GM12878 (cell line): ENCODE results near the gene SELPLG. TPM values are rescaled to one million over a fixed set of nuclear protein-coding genes. Genes with fewer than 3 reads are reported as not detected.

Experiments used
- ATAC-seq: fragments of 200-7000 bp; cut with Tn5 transposase; 3 replicates; pipeline ENCODE4 v1.9.1; 2020; ENCODE audit warnings: mild to moderate bottlenecking, moderate library complexity
- BruUV-seq: library from RNA; stranded (reverse); fragments of 400-500 nt; replicated peaks from 2 replicates; lab custom pipeline; 2021; lab: Mats Ljungman, UMichigan
- CTCF ChIA-PET: fragments of 300-600 bp; sonication (Branson Sonifier 250); formaldehyde crosslinking; extraction: SDS; loops from one replicate; lab custom pipeline; 2021; ENCODE audit warnings: inconsistent platforms; lab: Yijun Ruan, JAX
- POLR2A ChIA-PET: fragments of 350-600 bp; formaldehyde crosslinking; extraction: SDS; loops from one replicate; lab custom pipeline; 2021; ENCODE audit warnings: inconsistent platforms; lab: Charles Lee
- RAD21 ChIA-PET: fragments of 300-600 bp; sonication (Branson Sonifier 250); formaldehyde crosslinking; loops from one replicate; lab custom pipeline; 2023; ENCODE audit warnings: antibody characterized with exemption; ENCODE audit not compliant: unreplicated experiment; lab: Charles Lee
- SMC1A ChIA-PET: fragments of 300-600 bp; sonication (Branson Sonifier 250); formaldehyde crosslinking; loops from one replicate; lab custom pipeline; 2023; ENCODE audit not compliant: unreplicated experiment, uncharacterized antibody; lab: Charles Lee
- DNase-seq: peaks from one replicate; pipeline ENCODE4 v3.0.0-alpha.2; 2011; ENCODE audit warnings: low read depth, low spot score
- FAIRE-seq: peaks from 3 replicates; lab custom pipeline; 2011; peaks lifted over from hg19 to GRCh38; lab: Jason Lieb, UNC
- H2AFZ ChIP-seq: 2 replicates; pipeline ENCODE4 v1.6.0; 2011; ENCODE audit warnings: low read depth, low read length, control low read depth; ENCODE audit not compliant: control insufficient read depth
- H3K27ac ChIP-seq: 2 replicates; pipeline ENCODE4 v1.5.1; 2011; ENCODE audit warnings: control low read depth; ENCODE audit not compliant: control insufficient read depth, insufficient read depth
- H3K27me3 ChIP-seq, 2 experiments: replicated peaks in 1 of 2; 2 replicates each; pipeline versions ENCODE4 v1.6.0 to v1.6.1; 2011; ENCODE audit warnings: low read length in 1 of 2; ENCODE audit not compliant: control insufficient read depth in 2 of 2, insufficient read depth in 2 of 2
- H3K36me3 ChIP-seq, 2 experiments: 2 replicates each; pipeline ENCODE4 v1.5.1; 2011; ENCODE audit warnings: low read length in 1 of 2; ENCODE audit not compliant: control insufficient read depth in 2 of 2, insufficient read depth in 2 of 2
- H3K4me1 ChIP-seq: 2 replicates; pipeline ENCODE4 v1.6.1; 2011; ENCODE audit warnings: mild to moderate bottlenecking, low read length, moderate library complexity, mixed read lengths; ENCODE audit not compliant: control insufficient read depth, insufficient read depth
- H3K4me2 ChIP-seq: 2 replicates; pipeline ENCODE4 v1.6.0; 2011; ENCODE audit warnings: control low read depth; ENCODE audit not compliant: control insufficient read depth, insufficient read depth
- H3K4me3 ChIP-seq: fragments of 200-600 bp; sonication (generic); 2 replicates; pipeline ENCODE4 v1.5.1; 2016
- H3K79me2 ChIP-seq: 2 replicates; pipeline ENCODE4 v1.6.0; 2011; ENCODE audit warnings: low read length; ENCODE audit not compliant: control insufficient read depth, insufficient read depth
- H3K9ac ChIP-seq: 2 replicates; pipeline ENCODE4 v1.8.0; 2011; ENCODE audit warnings: low read length, control low read depth, mixed read lengths; ENCODE audit not compliant: control insufficient read depth, insufficient read depth
- H3K9me3 ChIP-seq: replicated peaks from 3 replicates; pipeline ENCODE4 v1.5.1; 2011; ENCODE audit warnings: mild to moderate bottlenecking, low read length; ENCODE audit not compliant: control insufficient read depth, insufficient read depth
- H4K20me1 ChIP-seq: 2 replicates; pipeline ENCODE4 v1.6.0; 2011; ENCODE audit not compliant: control insufficient read depth, insufficient read depth
- BCL11A ChIP-seq: IDR thresholded peaks from 2 replicates; pipeline ENCODE4 v1.6.1; 2011; ENCODE audit warnings: low read depth, low read length
- CBX3 ChIP-seq: fragments of 200-600 bp; sonication (generic); IDR thresholded peaks from 2 replicates; pipeline ENCODE4 v1.6.1; 2016; ENCODE audit warnings: low read depth, borderline replicate concordance
- CHD2 ChIP-seq: IDR thresholded peaks from 2 replicates; pipeline ENCODE4 v1.6.1; 2011; ENCODE audit warnings: low read depth, low read length, improper control_type of control experiment, borderline replicate concordance
- FOXK2 ChIP-seq: fragments of 450-650 bp; IDR thresholded peaks from 2 replicates; pipeline ENCODE4 v1.6.1; 2017; ENCODE audit warnings: mild to moderate bottlenecking, moderate library complexity
- IRF3 ChIP-seq: fragments of 450-650 bp; IDR thresholded peaks from 2 replicates; pipeline ENCODE4 v1.6.1; 2014; ENCODE audit warnings: mild to moderate bottlenecking
- KAT2A ChIP-seq: conservative IDR thresholded peaks from 2 replicates; pipeline ENCODE4 v1.6.1; 2011; ENCODE audit warnings: low read depth, low read length; ENCODE audit not compliant: control insufficient read depth
- NFIC ChIP-seq: IDR thresholded peaks from 2 replicates; pipeline ENCODE4 v1.6.1; 2012; ENCODE audit warnings: low read depth, mild to moderate bottlenecking, inconsistent platforms, low read length, moderate library complexity
- NFYB ChIP-seq: IDR thresholded peaks from 2 replicates; pipeline ENCODE4 v1.6.1; 2011; ENCODE audit warnings: low read depth, mild to moderate bottlenecking, low read length, improper control_type of control experiment, moderate library complexity; ENCODE audit not compliant: insufficient read depth
- NR2C1 ChIP-seq: fragments of 450-650 bp; IDR thresholded peaks from 2 replicates; pipeline ENCODE4 v1.6.1; 2017; ENCODE audit warnings: antibody characterized with exemption, mild to moderate bottlenecking, moderate library complexity
- SMARCA5 ChIP-seq: fragments of 450-650 bp; IDR thresholded peaks from 2 replicates; pipeline ENCODE4 v1.6.1; 2017; ENCODE audit warnings: mild to moderate bottlenecking
- SRF ChIP-seq, 2 experiments: IDR thresholded peaks; 2 replicates each; pipeline ENCODE4 v1.6.1; 2011; ENCODE audit warnings: low read depth in 2 of 2, low read length in 2 of 2, mild to moderate bottlenecking in 1 of 2, moderate library complexity in 1 of 2
- TARDBP ChIP-seq: IDR thresholded peaks from 2 replicates; pipeline ENCODE4 v1.6.1; 2016; ENCODE audit warnings: borderline replicate concordance
- TCF7 ChIP-seq: IDR thresholded peaks from 2 replicates; pipeline ENCODE4 v1.6.1; 2014; ENCODE audit warnings: antibody characterized with exemption, borderline replicate concordance
- YY1 ChIP-seq: IDR thresholded peaks from 2 replicates; pipeline ENCODE4 v1.6.1; 2011; ENCODE audit warnings: low read depth, mild to moderate bottlenecking, low read length
- ZBED1 ChIP-seq: IDR thresholded peaks from 2 replicates; pipeline ENCODE4 v1.6.1; 2016; ENCODE audit warnings: borderline replicate concordance
- ZNF207 ChIP-seq: fragments of 450-650 bp; IDR thresholded peaks from 2 replicates; pipeline ENCODE4 v1.6.1; 2014; ENCODE audit warnings: antibody characterized with exemption, mild to moderate bottlenecking, borderline replicate concordance
- ZNF24 ChIP-seq: fragments of 450-650 bp; IDR thresholded peaks from 2 replicates; pipeline ENCODE4 v1.6.1; 2017; ENCODE audit warnings: antibody characterized with exemption, mild to moderate bottlenecking
- ZNF274 ChIP-seq: IDR thresholded peaks from one replicate; pipeline ENCODE4 v1.8.0; 2011; ENCODE audit not compliant: insufficient read length, insufficient read depth
- ZZZ3 ChIP-seq: IDR thresholded peaks from 2 replicates; pipeline ENCODE4 v1.6.1; 2011; ENCODE audit warnings: low read depth; ENCODE audit not compliant: control insufficient read depth, insufficient read length
- whole genome bisulfite sequencing: methylation state at CpG from one replicate; pipeline ENCODE4 v1.1.6; 2016; ENCODE audit warnings: low lambda C conversion rate; ENCODE audit not compliant: insufficient replicate concordance, insufficient coverage; ENCODE audit errors: missing lambda C conversion rate; 5-methylcytosine and 5-hydroxymethylcytosine counted together
- in situ Hi-C: fragments of 300-500 bp; cut with MboI; formaldehyde crosslinking; loops from 9 replicates; pipeline ENCODE4 v1.14.3; 2018; ENCODE audit warnings: mixed read lengths
- intact Hi-C: fragments of 100-400 bp; cut with micrococcal nuclease; formaldehyde crosslinking; loops from one replicate; pipeline ENCODE4 v1.14.2; 2022; ENCODE audit not compliant: unreplicated experiment
- polyA plus RNA-seq, 11 experiments: library from polyadenylated mRNA; depleted of rRNA in 4 of 11; unstranded in 6 of 11; stranded (reverse) in 5 of 11; fragments of >200 nt; fragmentation: Nextera tagmentation in 4 of 11; fragmentation: Illumina TruSeq in 1 of 11; extraction: Ambion mirVana in 4 of 11; extraction: Trizol in 1 of 11; gene quantifications; 1 replicate in 1 of 11; 2 replicates in 10 of 11; pipeline versions ENCODE4 v1.2.1 to v1.2.3, GENCODE V29; 2011 to 2016; ENCODE audit warnings: inconsistent platforms in 2 of 11, missing spikeins in 2 of 11, low read depth in 1 of 11
- total RNA-seq, 4 experiments: library from RNA; depleted of rRNA in 3 of 4; stranded (reverse); fragments of >200 nt in 3 of 4; fragmentation: Illumina TruSeq in 1 of 4; extraction: Trizol in 1 of 4; gene quantifications; 2 replicates each; pipeline versions ENCODE4 v1.2.1 to v1.2.3, GENCODE V29; 2013 to 2021
- TF ChIP-seq, protein P1 (sequence below), 3 experiments: IDR thresholded peaks in 2 of 3; conservative IDR thresholded peaks in 1 of 3; 2 replicates each; pipeline ENCODE4 v1.5.1; 2011; ENCODE audit warnings: low read depth in 3 of 3, low read length in 3 of 3, mild to moderate bottlenecking in 3 of 3, control low read depth in 2 of 3, moderate library complexity in 2 of 3, inconsistent platforms in 1 of 3, mixed read lengths in 1 of 3; ENCODE audit not compliant: control insufficient read depth in 2 of 3, insufficient read depth in 1 of 3; ENCODE audit errors: extremely low read depth in 1 of 3

SELPLG gene
- total and polyA plus RNA-seq, 10 of the 15 experiments (the other 5 are each of a cell fraction or from before 2014, with no cell fraction given): 3.2 to 32.3 (median 23.9) TPM

DNA sequence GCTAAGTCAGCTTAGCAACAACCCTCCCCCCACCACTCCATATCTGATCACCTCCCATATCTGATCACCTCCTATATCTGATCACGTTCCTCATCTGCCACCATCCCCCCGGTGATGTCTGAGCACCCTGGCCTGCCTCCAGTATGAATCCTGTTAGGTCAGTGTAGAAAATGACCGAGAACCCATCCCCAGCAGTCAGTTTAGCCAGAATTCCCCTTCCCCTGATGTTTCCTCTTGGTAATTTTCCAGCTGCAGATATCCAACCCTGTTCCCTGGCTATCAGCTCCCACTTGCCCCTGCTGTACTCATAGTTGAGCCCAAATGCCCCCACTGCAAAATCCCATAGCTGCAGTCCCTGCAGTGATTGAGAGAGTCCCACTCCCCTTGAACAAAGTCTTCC, 12.5 kb downstream of the SELPLG start:
- in situ Hi-C loops: no loop called here
- intact Hi-C loops: no loop called here
- WGBS: 98% methylated on average over 3 of the region's 3 CpGs
- no peak overlapping the region for H3K4me3 ChIP-seq
- ATAC-seq: no peak
- ChIA-PET POLR2A (interaction anchor here (0.8 to 8.2 kb wide), 4 partner anchors 11 to 61 kb away, joined by 3 to 211 read pairs (median 4); partner anchors contain the start of genes ISCU and SART3), CTCF (interaction anchor here (0.6 to 17.2 kb wide), 5 partner anchors 15 to 183 kb away, joined by 4 to 866 read pairs (median 74); partner anchors contain the start of genes ISCU, SART3 and SELPLG), SMC1A (interaction anchor here (2.2 to 11.4 kb wide), 5 partner anchors 9 to 183 kb away, joined by 7 to 718 read pairs (median 64); partner anchors contain the start of genes ISCU, SART3 and SELPLG), RAD21 (interaction anchor here (8.8 to 15.9 kb wide), 2 partner anchors 13 to 53 kb away, joined by 224 to 633 read pairs; partner anchors contain the start of genes ISCU, SART3 and SELPLG)
- FAIRE-seq: no peak
- H3K4me2 ChIP-seq: no peak overlapping the region
- no TSS peak for BruUV-seq
- H2AFZ ChIP-seq: no peak overlapping the region
- no peak overlapping the region for H3K9ac ChIP-seq
- TF ChIP-seq SRF (IDR thresholded peaks at IDR 0.05; ENCODE audit: low read depth in 2 of 2, low read length in 2 of 2) (no peak), CHD2 (no peak), CBX3 (no peak), KAT2A (no peak), NR2C1 (no peak), YY1 (no peak), NFYB (no peak), NFIC (no peak), ZBED1 (no peak), ZNF274 (no peak), ZNF24 (no peak), SMARCA5 (no peak), TCF7 (no peak), TARDBP (no peak), IRF3 (no peak), ZZZ3 (no peak), BCL11A (no peak), FOXK2 (no peak), ZNF207 (no peak)
- TF ChIP-seq, protein P1, sequence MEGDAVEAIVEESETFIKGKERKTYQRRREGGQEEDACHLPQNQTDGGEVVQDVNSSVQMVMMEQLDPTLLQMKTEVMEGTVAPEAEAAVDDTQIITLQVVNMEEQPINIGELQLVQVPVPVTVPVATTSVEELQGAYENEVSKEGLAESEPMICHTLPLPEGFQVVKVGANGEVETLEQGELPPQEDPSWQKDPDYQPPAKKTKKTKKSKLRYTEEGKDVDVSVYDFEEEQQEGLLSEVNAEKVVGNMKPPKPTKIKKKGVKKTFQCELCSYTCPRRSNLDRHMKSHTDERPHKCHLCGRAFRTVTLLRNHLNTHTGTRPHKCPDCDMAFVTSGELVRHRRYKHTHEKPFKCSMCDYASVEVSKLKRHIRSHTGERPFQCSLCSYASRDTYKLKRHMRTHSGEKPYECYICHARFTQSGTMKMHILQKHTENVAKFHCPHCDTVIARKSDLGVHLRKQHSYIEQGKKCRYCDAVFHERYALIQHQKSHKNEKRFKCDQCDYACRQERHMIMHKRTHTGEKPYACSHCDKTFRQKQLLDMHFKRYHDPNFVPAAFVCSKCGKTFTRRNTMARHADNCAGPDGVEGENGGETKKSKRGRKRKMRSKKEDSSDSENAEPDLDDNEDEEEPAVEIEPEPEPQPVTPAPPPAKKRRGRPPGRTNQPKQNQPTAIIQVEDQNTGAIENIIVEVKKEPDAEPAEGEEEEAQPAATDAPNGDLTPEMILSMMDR (IDR thresholded peaks at IDR 0.05 in 2 of 3, conservative IDR thresholded peaks at IDR 0.05 in 1 of 3; ENCODE audit: control insufficient read depth in 2 of 3, extremely low read depth in 1 of 3, insufficient read depth in 1 of 3, low read depth in 3 of 3, low read length in 3 of 3): no peak
- no peaks in the 10 kb centered on the region for H3K79me2 ChIP-seq
- H3K27me3 ChIP-seq: no peaks in the 10 kb centered on the region
- no peaks in the 10 kb centered on the region; the same call in 2 of the 3 replicates for H3K9me3 ChIP-seq
- no peak overlapping the region for H3K27ac ChIP-seq
- peaks cover 33% of the 10 kb centered on the region for H3K4me1 ChIP-seq
- H4K20me1 ChIP-seq: no peaks in the 10 kb centered on the region
- H3K36me3 ChIP-seq: peaks cover under 1 to 14% of the 10 kb centered on the region in 2 experiments; a peak in 3 of 4 replicates
- DNase-seq: no peak
